Uterus (tissue), 4 donors: ENCODE measurements around the gene NTPCR. TPM values are rescaled to one million over a fixed set of nuclear protein-coding genes. Genes with fewer than 3 reads are reported as not detected.
A peak's percentile ranks its signal among the peaks of the same experiment; 100 is the strongest.

ENCODE experiments used
- DNase-seq, 2 donors: peaks; one replicate each; pipeline ENCODE4 v3.0.0-alpha.2; 2019 to 2020
- H3K27ac ChIP-seq, 2 donors: fragments of 200-600 bp; sonication (generic); 1 replicate in 1 of 2; 2 replicates in 1 of 2; pipeline ENCODE4 v1.5.1; 2016 to 2018
- H3K27me3 ChIP-seq, 2 donors: fragments of 200-600 bp; sonication (generic); one replicate each; pipeline ENCODE4 v1.5.1; 2018 to 2019; ENCODE audit warnings: control low read depth in 1 of 2
- H3K36me3 ChIP-seq, 2 donors: fragments of 200-600 bp; sonication (generic); one replicate each; pipeline ENCODE4 v1.5.1; 2019; ENCODE audit warnings: control low read depth in 1 of 2
- H3K4me1 ChIP-seq, 2 donors: fragments of 200-600 bp; sonication (generic); one replicate each; pipeline ENCODE4 v1.5.1; 2018 to 2019; ENCODE audit warnings: control low read depth in 1 of 2
- H3K4me3 ChIP-seq, 2 donors: fragments of 200-600 bp; sonication (generic); 1 replicate in 1 of 2; 2 replicates in 1 of 2; pipeline ENCODE4 v1.5.1; 2018 to 2019; ENCODE audit warnings: mild to moderate bottlenecking in 1 of 2
- H3K9me3 ChIP-seq, 2 donors: fragments of 200-600 bp; sonication (generic); one replicate each; pipeline ENCODE4 v1.5.1; 2019; ENCODE audit warnings: control low read depth in 1 of 2
- CTCF ChIP-seq, 4 experiments: fragments of 200-600 bp in 2 of 4; fragments of 450-650 bp in 2 of 4; sonication (generic) in 2 of 4; IDR thresholded peaks; one replicate each; pipeline ENCODE4 v1.5.1; 2016 to 2019; ENCODE audit warnings: antibody characterized with exemption in 4 of 4, mild to moderate bottlenecking in 2 of 4, moderate library complexity in 1 of 4
- POLR2A ChIP-seq, 2 donors: fragments of 450-650 bp; IDR thresholded peaks; one replicate each; pipeline ENCODE4 v1.6.1; 2016; ENCODE audit warnings: antibody characterized with exemption in 2 of 2, mild to moderate bottlenecking in 1 of 2, moderate library complexity in 1 of 2
- intact Hi-C: fragments of 100-400 bp; cut with DNase I; formaldehyde crosslinking; loops from one replicate; pipeline ENCODE4 v1.15.1; 2023; ENCODE audit warnings: low total_unique reads
- total RNA-seq, 4 donors: library from RNA; depleted of rRNA in 3 of 4; stranded (reverse); fragments of >200 nt in 3 of 4; gene quantifications; one replicate each; pipeline versions ENCODE4 v1.1.0 to v1.2.4, GENCODE V29; 2014 to 2023
- donor health status: DM: yes; HTN: yes; CAD: no.

Gene NTPCR
- total RNA-seq, 4 donors from 2014 or later: 7.4 to 30.1 (median 17.1) TPM

GRCh38 chr1:232970508-232970907 is 20.1 kb downstream of the NTPCR start:
- Histone ChIP-seq H3K27ac (no peak overlapping the region), H3K9me3 (no peaks in the 10 kb centered on the region), H3K27me3 (no peaks in the 10 kb centered on the region), H3K36me3 (no peaks in the 10 kb centered on the region), H3K4me1 (no peaks in the 10 kb centered on the region), H3K4me3 (no peak overlapping the region)
- DNase-seq: no peak
- no peak for TF ChIP-seq POLR2A (IDR thresholded peaks at IDR 0.05)
- no peak for TF ChIP-seq CTCF (IDR thresholded peaks at IDR 0.05)
- intact Hi-C loops: no loop called here

GRCh38 chr1:232973652-232974611 is 23.5 kb downstream of the NTPCR start:
- no peak overlapping the region for H3K4me3 ChIP-seq
- no peak for DNase-seq
- no peak overlapping the region for H3K27ac ChIP-seq
- H3K4me1 ChIP-seq: no peaks in the 10 kb centered on the region
- TF ChIP-seq POLR2A (IDR thresholded peaks at IDR 0.05): no peak
- no peaks in the 10 kb centered on the region for H3K9me3 ChIP-seq
- H3K36me3 ChIP-seq: no peaks in the 10 kb centered on the region
- H3K27me3 ChIP-seq: no peaks in the 10 kb centered on the region
- intact Hi-C loops: no loop called here

- no peak overlapping the region for H3K4me3 ChIP-seq
- intact Hi-C loops: no loop called here
- DNase-seq: no peak
- no peaks in the 10 kb centered on the region for H3K27me3 ChIP-seq
- TF ChIP-seq POLR2A (IDR thresholded peaks at IDR 0.05) (no peak), CTCF (IDR thresholded peaks at IDR 0.05) (no peak)
- H3K4me1 ChIP-seq: no peaks in the 10 kb centered on the region
- no peak overlapping the region for H3K27ac ChIP-seq
- no peaks in the 10 kb centered on the region for H3K9me3 ChIP-seq
- no peaks in the 10 kb centered on the region for H3K36me3 ChIP-seq
These were observed 24.6 kb downstream of the NTPCR start for GRCh38 chr1:232974971-232975370.

GRCh38 chr1:232978091-232978634 is 27.8 kb downstream of the NTPCR start:
- H3K27me3 ChIP-seq: no peaks in the 10 kb centered on the region
- H3K4me3 ChIP-seq: no peak overlapping the region
- DNase-seq: no peak
- no peak for TF ChIP-seq POLR2A (IDR thresholded peaks at IDR 0.05)
- no peak for TF ChIP-seq CTCF (IDR thresholded peaks at IDR 0.05)
- no peaks in the 10 kb centered on the region for H3K4me1 ChIP-seq
- peak overlapping the region in 1 of 2 donors; percentile 9 for H3K27ac ChIP-seq
- intact Hi-C loops: no loop called here
- H3K9me3 ChIP-seq: no peaks in the 10 kb centered on the region
- no peaks in the 10 kb centered on the region for H3K36me3 ChIP-seq

- no peaks in the 10 kb centered on the region for H3K27me3 ChIP-seq
- H3K27ac ChIP-seq: no peak overlapping the region
- intact Hi-C loops: no loop called here
- no peaks in the 10 kb centered on the region for H3K9me3 ChIP-seq
- no peak for DNase-seq
- H3K36me3 ChIP-seq: no peaks in the 10 kb centered on the region
- H3K4me3 ChIP-seq: no peak overlapping the region
- TF ChIP-seq POLR2A (IDR thresholded peaks at IDR 0.05): no peak
- TF ChIP-seq CTCF (IDR thresholded peaks at IDR 0.05): no peak
- no peaks in the 10 kb centered on the region for H3K4me1 ChIP-seq
These were observed 28.4 kb downstream of the NTPCR start for GRCh38 chr1:232978815-232979214.
